MCF 10A (cell line): ENCODE measurements around the gene CAMK1D. TPM values are rescaled to one million over a fixed set of nuclear protein-coding genes. Genes with fewer than 3 reads are reported as not detected.

Source experiments
- BruUV-seq: library from RNA; stranded (reverse); fragments of 400-500 nt; replicated peaks from 2 replicates; lab custom pipeline; 2021; lab: Mats Ljungman, UMichigan
- CTCF ChIA-PET: fragments of 300-600 bp; sonication (Branson Sonifier 250); formaldehyde crosslinking; extraction: SDS; loops from one replicate; lab custom pipeline; 2021; ENCODE audit warnings: antibody characterized with exemption, inconsistent platforms; lab: Yijun Ruan, JAX
- POLR2A ChIA-PET: fragments of 300-600, 350-650 bp; sonication (Branson Sonifier 250); formaldehyde crosslinking; extraction: SDS; loops from one replicate; lab custom pipeline; 2020; ENCODE audit warnings: antibody characterized with exemption, inconsistent platforms; lab: Yijun Ruan, JAX
- DNase-seq: peaks from one replicate; pipeline ENCODE4 v3.0.0-alpha.2; 2018; ENCODE audit not compliant: unreplicated experiment
- H3K27ac Mint-ChIP-seq: one replicate; pipeline ENCODE4 v1.8.0; 2022; ENCODE audit warnings: mild to moderate bottlenecking, low read depth, mixed read lengths; ENCODE audit not compliant: unreplicated experiment
- H3K27me3 Mint-ChIP-seq: one replicate; pipeline ENCODE4 v1.8.0; 2022; ENCODE audit warnings: mixed read lengths; ENCODE audit not compliant: insufficient read depth, unreplicated experiment
- H3K36me3 Mint-ChIP-seq: one replicate; pipeline ENCODE4 v1.8.0; 2022; ENCODE audit warnings: mild to moderate bottlenecking, moderate library complexity, mixed read lengths; ENCODE audit not compliant: insufficient read depth, unreplicated experiment
- H3K4me1 Mint-ChIP-seq: one replicate; pipeline ENCODE4 v1.8.0; 2022; ENCODE audit warnings: mixed read lengths; ENCODE audit not compliant: insufficient read depth, unreplicated experiment
- H3K4me3 Mint-ChIP-seq: one replicate; pipeline ENCODE4 v1.8.0; 2022; ENCODE audit warnings: mild to moderate bottlenecking, moderate library complexity, mixed read lengths; ENCODE audit not compliant: unreplicated experiment
- H3K9me3 Mint-ChIP-seq: one replicate; pipeline ENCODE4 v1.8.0; 2022; ENCODE audit warnings: mixed read lengths; ENCODE audit not compliant: unreplicated experiment
- intact Hi-C: fragments of 100-400 bp; cut with micrococcal nuclease; formaldehyde crosslinking; loops from 2 replicates; pipeline ENCODE4 v1.14.1; 2022
- total RNA-seq: library from RNA; stranded (reverse); gene quantifications from 2 replicates; pipeline ENCODE4 v1.2.3, GENCODE V29; 2022
- TF ChIP-seq, protein P1 (sequence below): fragments of 200-600 bp; IDR thresholded peaks from one replicate; pipeline ENCODE4 v1.8.0; 2022; ENCODE audit warnings: antibody characterized with exemption, mild to moderate bottlenecking; ENCODE audit not compliant: unreplicated experiment

CAMK1D gene
- total RNA-seq, 1 experiment from 2014 or later: 1.7 TPM

DNA sequence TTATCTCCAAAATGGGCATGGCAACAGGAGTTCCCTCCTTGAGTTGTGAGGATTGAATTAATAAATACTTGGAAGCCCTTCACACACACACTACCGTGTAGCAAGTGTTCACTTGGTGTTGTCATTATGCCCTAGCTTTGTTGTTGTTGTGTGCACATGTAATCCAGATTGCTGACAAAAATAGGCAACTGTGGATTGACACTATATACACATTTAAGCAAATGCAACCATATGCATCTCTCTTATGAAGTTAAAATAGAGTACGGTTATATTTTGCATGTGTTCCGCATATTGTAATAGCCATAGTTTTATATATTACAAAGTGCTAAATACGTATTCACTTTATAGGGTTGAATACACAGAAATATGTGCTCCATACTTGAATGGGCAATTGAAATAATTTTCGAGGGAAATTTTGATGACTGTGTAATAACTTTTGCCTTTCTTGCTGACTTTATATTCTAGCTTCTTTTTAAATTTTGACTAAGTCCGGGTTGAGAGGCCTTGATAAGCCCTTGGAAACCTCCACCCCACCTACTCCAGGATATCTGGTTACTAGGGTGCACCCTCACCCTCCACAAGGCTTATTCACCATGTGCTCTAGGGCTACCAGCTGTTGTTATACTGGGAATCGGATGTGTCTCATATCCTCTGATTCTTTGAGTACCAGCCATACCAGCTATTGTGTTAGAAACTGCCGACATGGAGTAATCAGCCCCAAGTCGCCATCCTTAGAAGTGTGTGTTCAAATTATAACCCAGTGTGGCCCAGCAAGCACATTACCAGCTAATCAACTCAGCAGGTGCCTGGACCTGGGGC is 265.0 kb downstream of the CAMK1D start:
- intact Hi-C loops: no loop called here
- no TSS peak for BruUV-seq
- Mint-ChIP-seq H3K4me3 (no peak overlapping the region), H3K4me1 (no peaks in the 10 kb centered on the region), H3K27me3 (no peaks in the 10 kb centered on the region), H3K36me3 (no peaks in the 10 kb centered on the region), H3K9me3 (no peaks in the 10 kb centered on the region), H3K27ac (no peak overlapping the region)
- POLR2A ChIA-PET: no interaction called here
- TF ChIP-seq, protein P1, sequence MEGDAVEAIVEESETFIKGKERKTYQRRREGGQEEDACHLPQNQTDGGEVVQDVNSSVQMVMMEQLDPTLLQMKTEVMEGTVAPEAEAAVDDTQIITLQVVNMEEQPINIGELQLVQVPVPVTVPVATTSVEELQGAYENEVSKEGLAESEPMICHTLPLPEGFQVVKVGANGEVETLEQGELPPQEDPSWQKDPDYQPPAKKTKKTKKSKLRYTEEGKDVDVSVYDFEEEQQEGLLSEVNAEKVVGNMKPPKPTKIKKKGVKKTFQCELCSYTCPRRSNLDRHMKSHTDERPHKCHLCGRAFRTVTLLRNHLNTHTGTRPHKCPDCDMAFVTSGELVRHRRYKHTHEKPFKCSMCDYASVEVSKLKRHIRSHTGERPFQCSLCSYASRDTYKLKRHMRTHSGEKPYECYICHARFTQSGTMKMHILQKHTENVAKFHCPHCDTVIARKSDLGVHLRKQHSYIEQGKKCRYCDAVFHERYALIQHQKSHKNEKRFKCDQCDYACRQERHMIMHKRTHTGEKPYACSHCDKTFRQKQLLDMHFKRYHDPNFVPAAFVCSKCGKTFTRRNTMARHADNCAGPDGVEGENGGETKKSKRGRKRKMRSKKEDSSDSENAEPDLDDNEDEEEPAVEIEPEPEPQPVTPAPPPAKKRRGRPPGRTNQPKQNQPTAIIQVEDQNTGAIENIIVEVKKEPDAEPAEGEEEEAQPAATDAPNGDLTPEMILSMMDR: no peak
- DNase-seq: no peak
- CTCF ChIA-PET: interaction anchor here (0.6 kb wide), 1 partner anchor 9 kb away, joined by 3 read pairs; no protein-coding TSS in a partner anchor

GRCh38 chr10:12615296-12616220 is 266.2 kb downstream of the CAMK1D start:
- no peak overlapping the region for H3K27ac Mint-ChIP-seq
- DNase-seq: no peak
- POLR2A ChIA-PET: no interaction called here
- intact Hi-C loops: no loop called here
- H3K9me3 Mint-ChIP-seq: no peaks in the 10 kb centered on the region
- H3K36me3 Mint-ChIP-seq: no peaks in the 10 kb centered on the region
- H3K4me1 Mint-ChIP-seq: no peaks in the 10 kb centered on the region
- BruUV-seq: no TSS peak
- no peaks in the 10 kb centered on the region for H3K27me3 Mint-ChIP-seq
- CTCF ChIA-PET: interaction anchor here (0.5 kb wide), 1 partner anchor 70 kb away, joined by 3 read pairs; no protein-coding TSS in a partner anchor
- TF ChIP-seq, protein P1: no peak
- no peak overlapping the region for H3K4me3 Mint-ChIP-seq

- H3K4me3 Mint-ChIP-seq: no peak overlapping the region
- no TSS peak for BruUV-seq
- POLR2A ChIA-PET: interaction anchor here (0.6 kb wide), 1 partner anchor 110 kb away, joined by 3 read pairs; no protein-coding TSS in a partner anchor
- intact Hi-C loops: no loop called here
- no peak overlapping the region for H3K27ac Mint-ChIP-seq
- H3K9me3 Mint-ChIP-seq: no peaks in the 10 kb centered on the region
- DNase-seq: no peak
- TF ChIP-seq, protein P1: no peak
- CTCF ChIA-PET: interaction anchor here (0.7 kb wide), 1 partner anchor 26 kb away, joined by 3 read pairs; no protein-coding TSS in a partner anchor
- H3K4me1 Mint-ChIP-seq: no peaks in the 10 kb centered on the region
- H3K36me3 Mint-ChIP-seq: no peaks in the 10 kb centered on the region
- H3K27me3 Mint-ChIP-seq: no peaks in the 10 kb centered on the region
These were observed 268.1 kb downstream of the CAMK1D start for GRCh38 chr10:12617191-12618175.
